Measurements from ENCODE around the gene UGT2B28. TPM values are rescaled to one million over a fixed set of nuclear protein-coding genes. Genes with fewer than 3 reads are reported as not detected.
A peak's percentile ranks its signal among the peaks of the same experiment; 100 is the strongest.
"Not testable (repeated sequence)": the region's sequence is repeated elsewhere in the genome, so short reads cannot be mapped to it uniquely, and the experiment has no call there.

The UGT2B28 gene
- total RNA-seq, 1 donor from 2014 or later = not detected

GRCh38 chr4:69323284-69323683, 43.0 kb downstream of the UGT2B28 start:
- peaks cover 4% of the 10 kb centered on the region for H3K27me3 Mint-ChIP-seq (ENCODE audit: unreplicated experiment)
- DNase-seq (ENCODE audit: extremely low spot score, unreplicated experiment) = no peak
- TF ChIP-seq, protein P1, sequence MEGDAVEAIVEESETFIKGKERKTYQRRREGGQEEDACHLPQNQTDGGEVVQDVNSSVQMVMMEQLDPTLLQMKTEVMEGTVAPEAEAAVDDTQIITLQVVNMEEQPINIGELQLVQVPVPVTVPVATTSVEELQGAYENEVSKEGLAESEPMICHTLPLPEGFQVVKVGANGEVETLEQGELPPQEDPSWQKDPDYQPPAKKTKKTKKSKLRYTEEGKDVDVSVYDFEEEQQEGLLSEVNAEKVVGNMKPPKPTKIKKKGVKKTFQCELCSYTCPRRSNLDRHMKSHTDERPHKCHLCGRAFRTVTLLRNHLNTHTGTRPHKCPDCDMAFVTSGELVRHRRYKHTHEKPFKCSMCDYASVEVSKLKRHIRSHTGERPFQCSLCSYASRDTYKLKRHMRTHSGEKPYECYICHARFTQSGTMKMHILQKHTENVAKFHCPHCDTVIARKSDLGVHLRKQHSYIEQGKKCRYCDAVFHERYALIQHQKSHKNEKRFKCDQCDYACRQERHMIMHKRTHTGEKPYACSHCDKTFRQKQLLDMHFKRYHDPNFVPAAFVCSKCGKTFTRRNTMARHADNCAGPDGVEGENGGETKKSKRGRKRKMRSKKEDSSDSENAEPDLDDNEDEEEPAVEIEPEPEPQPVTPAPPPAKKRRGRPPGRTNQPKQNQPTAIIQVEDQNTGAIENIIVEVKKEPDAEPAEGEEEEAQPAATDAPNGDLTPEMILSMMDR (IDR thresholded peaks at IDR 0.05) = no peak
- no peaks in the 10 kb centered on the region for H3K36me3 Mint-ChIP-seq (ENCODE audit: unreplicated experiment)
- no peak overlapping the region for H3K4me3 Mint-ChIP-seq (ENCODE audit: unreplicated experiment)
- no peaks in the 10 kb centered on the region for H3K9me3 Mint-ChIP-seq (ENCODE audit: unreplicated experiment)
- no peak overlapping the region for H3K27ac Mint-ChIP-seq (ENCODE audit: unreplicated experiment)
- H3K4me1 Mint-ChIP-seq (ENCODE audit: unreplicated experiment) = no peaks in the 10 kb centered on the region

DNA sequence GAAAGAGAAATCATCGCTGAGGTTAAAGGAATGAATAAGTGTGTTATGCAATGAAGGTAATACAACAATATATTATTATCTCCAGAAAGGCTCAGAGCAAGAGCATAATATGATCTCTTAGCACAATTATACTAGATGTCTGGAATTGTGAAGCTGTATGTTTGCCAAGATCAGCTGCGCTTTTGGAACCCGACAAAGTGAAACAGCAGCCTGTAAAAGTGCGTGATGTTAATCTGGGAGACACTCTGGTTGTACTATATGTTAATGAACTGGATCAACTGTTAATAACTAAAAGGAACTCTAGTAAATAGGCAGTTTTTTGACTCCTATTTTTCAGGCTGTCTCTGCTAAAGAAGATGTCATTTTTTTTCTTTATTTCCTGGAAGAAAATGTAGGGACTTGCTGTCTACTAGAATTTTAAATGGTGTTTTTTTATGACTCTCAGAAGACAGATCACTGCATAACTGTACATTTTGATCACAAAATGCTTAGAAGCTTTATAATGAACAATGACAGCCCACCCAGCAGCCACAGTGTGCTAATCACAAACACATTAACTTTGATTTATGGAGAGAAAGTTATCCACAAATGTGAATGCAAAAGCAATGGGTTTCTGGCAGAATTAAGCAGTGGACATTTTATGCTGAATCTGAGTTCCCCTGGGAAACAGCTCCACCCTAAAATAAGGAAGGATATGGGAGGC, 50.2 kb downstream of the UGT2B28 start:
- H3K4me1 Mint-ChIP-seq (ENCODE audit: unreplicated experiment) = no peaks in the 10 kb centered on the region
- H3K4me3 Mint-ChIP-seq (ENCODE audit: unreplicated experiment) = no peak overlapping the region
- peaks cover 2% of the 10 kb centered on the region for H3K27me3 Mint-ChIP-seq (ENCODE audit: unreplicated experiment)
- no peaks in the 10 kb centered on the region for H3K36me3 Mint-ChIP-seq (ENCODE audit: unreplicated experiment)
- DNase-seq (ENCODE audit: extremely low spot score, unreplicated experiment) = no peak
- TF ChIP-seq, protein P1 (IDR thresholded peaks at IDR 0.05) = no peak
- no peaks in the 10 kb centered on the region for H3K9me3 Mint-ChIP-seq (ENCODE audit: unreplicated experiment)
- no peak overlapping the region for H3K27ac Mint-ChIP-seq (ENCODE audit: unreplicated experiment)

GRCh38 chr4:69331304-69331703, 51.0 kb downstream of the UGT2B28 start:
- H3K36me3 Mint-ChIP-seq (ENCODE audit: unreplicated experiment); H3K4me3 Mint-ChIP-seq (ENCODE audit: unreplicated experiment); H3K9me3 Mint-ChIP-seq (ENCODE audit: unreplicated experiment); H3K27ac Mint-ChIP-seq (ENCODE audit: unreplicated experiment); DNase-seq (ENCODE audit: extremely low spot score, unreplicated experiment); H3K27me3 Mint-ChIP-seq (ENCODE audit: unreplicated experiment); H3K4me1 Mint-ChIP-seq (ENCODE audit: unreplicated experiment): not testable (repeated sequence)

GRCh38 chr4:69335485-69335884, 55.2 kb downstream of the UGT2B28 start:
- not testable (repeated sequence) for H3K27ac Mint-ChIP-seq (ENCODE audit: unreplicated experiment); H3K4me3 Mint-ChIP-seq (ENCODE audit: unreplicated experiment); H3K27me3 Mint-ChIP-seq (ENCODE audit: unreplicated experiment); DNase-seq (ENCODE audit: extremely low spot score, unreplicated experiment); H3K36me3 Mint-ChIP-seq (ENCODE audit: unreplicated experiment); H3K4me1 Mint-ChIP-seq (ENCODE audit: unreplicated experiment); H3K9me3 Mint-ChIP-seq (ENCODE audit: unreplicated experiment)
- TF ChIP-seq, protein P1 (IDR thresholded peaks at IDR 0.05) = peak; percentile 7

DNA sequence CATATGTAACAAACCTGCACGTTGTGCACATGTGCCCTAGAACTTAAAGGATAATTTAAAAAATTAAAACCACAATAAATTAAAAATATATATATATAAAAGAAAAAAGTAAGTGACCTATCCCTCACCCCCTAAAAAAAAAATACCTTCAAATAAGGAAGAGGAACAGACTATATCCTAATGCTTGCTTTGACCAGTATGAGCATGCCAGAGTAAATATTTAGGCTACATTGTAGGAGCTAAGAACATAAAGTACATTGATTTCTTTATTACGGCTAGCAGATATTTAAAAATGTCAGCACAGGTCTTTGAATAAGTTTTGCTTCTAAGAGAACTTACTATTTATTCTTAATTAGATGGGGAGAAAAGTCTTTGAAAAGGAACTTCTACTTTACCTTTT, 62.8 kb downstream of the UGT2B28 start:
- H3K4me1 Mint-ChIP-seq (ENCODE audit: unreplicated experiment); H3K27me3 Mint-ChIP-seq (ENCODE audit: unreplicated experiment); H3K4me3 Mint-ChIP-seq (ENCODE audit: unreplicated experiment); H3K36me3 Mint-ChIP-seq (ENCODE audit: unreplicated experiment); DNase-seq (ENCODE audit: extremely low spot score, unreplicated experiment); H3K9me3 Mint-ChIP-seq (ENCODE audit: unreplicated experiment); H3K27ac Mint-ChIP-seq (ENCODE audit: unreplicated experiment): not testable (repeated sequence)

DNA sequence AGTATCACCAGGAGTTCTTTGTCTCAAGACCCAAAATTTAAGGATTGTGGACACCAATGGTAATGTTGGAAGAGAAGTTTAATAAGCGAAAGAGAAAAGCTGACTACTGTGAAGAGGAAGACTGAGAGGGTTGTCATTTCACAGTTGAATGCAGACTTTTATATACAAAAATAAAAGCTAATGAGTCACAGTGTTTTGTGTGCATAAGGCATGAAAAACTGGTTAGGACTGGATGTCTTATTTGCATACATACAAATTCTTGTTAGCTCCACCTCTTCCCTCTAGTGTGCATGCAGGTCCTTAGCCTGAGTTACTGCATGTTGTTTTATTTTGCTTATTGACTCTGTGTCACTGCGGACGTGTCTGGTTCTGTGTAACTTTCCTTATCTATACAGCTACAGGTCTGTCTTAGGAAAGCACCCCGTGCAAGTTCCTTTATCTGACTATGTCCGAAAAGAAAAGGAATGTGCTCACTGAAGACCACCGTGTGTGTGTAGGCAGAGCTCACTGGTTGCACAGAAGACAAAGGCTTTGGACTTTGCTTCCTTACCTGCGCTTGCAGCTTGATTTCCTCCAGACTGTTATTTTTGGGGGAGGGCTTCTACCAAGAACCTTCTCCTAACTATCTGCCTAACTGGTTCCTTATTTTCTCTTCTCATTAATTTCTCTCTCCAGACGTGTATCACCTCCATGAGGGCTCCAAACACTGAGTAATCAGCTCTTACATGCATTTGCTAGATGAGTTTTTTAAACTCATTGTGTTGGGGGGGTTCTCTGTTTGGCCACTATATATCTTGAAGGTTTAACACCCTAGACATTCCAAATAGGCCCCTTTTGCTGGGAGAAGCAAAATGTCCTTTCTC, 63.5 kb downstream of the UGT2B28 start:
- not testable (repeated sequence) for H3K4me3 Mint-ChIP-seq (ENCODE audit: unreplicated experiment); DNase-seq (ENCODE audit: extremely low spot score, unreplicated experiment); H3K27ac Mint-ChIP-seq (ENCODE audit: unreplicated experiment); H3K9me3 Mint-ChIP-seq (ENCODE audit: unreplicated experiment); H3K27me3 Mint-ChIP-seq (ENCODE audit: unreplicated experiment); H3K4me1 Mint-ChIP-seq (ENCODE audit: unreplicated experiment); H3K36me3 Mint-ChIP-seq (ENCODE audit: unreplicated experiment)

Other genes with a start within 250 kb of the UGT2B28 start
- 0.91 and 0.97 TPM in 2 replicates for gene UGT2B7, start 184.0 kb upstream of the UGT2B28 start, total RNA-seq
- not detected in 2 replicates for gene UGT2B11, start 65.7 kb upstream of the UGT2B28 start, total RNA-seq
- gene UGT2B4, start 215.4 kb downstream of the UGT2B28 start, total RNA-seq = not detected in 2 replicates